DMS 273 (cell line): ENCODE measurements around the gene PRPF18.

ENCODE experiments used
- DNase-seq: peaks from one replicate; lab custom pipeline; 2025; ENCODE audit not compliant: unreplicated experiment; lab: John Stamatoyannopoulos, UW

PRPF18 gene

GRCh38 chr10:13604357-13605040 lies 17.7 kb downstream of the PRPF18 start:
- DNase-seq, result no peak

DNA sequence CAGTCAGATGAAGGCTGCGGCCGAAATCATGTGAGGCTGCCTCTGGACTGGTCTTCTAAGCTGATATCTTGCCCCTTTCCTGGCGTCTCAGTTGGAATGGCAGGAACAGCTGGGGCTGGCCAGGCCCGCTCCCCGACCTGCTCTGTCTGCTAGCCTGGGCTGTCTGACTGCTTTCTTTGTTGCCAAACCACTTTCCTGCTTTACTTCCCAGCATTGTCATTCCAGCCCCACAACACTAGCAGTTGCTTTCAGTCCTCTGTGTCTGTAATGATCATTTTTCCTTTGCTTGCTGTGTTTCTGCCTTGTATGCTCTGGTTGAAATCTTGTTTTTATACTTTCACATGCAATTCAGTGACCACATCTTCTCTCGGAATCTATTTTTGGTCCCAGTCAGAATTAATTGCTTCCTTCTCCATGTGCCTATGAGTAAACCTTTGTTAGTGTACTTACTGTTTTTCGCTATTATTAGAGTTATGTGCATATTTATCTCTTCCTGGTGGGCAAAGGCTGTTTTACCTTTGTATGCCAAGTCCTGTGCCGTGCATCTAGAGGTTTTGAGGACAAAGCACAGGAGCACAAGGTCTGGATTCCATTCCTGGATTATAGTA lies 21.6 kb downstream of the PRPF18 start:
- no peak for DNase-seq

- DNase-seq, result peak; percentile 1
These were observed 26.0 kb downstream of the PRPF18 start for GRCh38 chr10:13612654-13613373.

DNA sequence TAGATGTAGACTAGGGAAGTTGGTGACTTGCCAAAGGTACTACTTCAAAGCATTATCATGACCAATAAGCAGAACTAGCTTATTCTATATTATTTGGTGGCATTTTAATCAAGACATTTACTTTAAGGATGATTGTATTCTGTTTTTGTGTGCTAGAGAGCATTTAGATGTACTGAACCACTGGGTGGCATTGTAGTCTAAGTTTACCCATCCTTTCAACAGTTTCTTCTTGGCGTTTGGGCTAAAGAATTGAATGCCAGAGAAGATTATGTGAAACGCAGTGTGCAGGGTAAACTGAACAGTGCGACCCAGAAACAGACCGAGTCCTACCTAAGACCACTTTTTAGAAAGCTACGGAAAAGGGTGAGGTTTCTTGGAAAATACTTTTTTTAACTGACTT lies 26.8 kb downstream of the PRPF18 start:
- DNase-seq, result peak; percentile 32

DNA sequence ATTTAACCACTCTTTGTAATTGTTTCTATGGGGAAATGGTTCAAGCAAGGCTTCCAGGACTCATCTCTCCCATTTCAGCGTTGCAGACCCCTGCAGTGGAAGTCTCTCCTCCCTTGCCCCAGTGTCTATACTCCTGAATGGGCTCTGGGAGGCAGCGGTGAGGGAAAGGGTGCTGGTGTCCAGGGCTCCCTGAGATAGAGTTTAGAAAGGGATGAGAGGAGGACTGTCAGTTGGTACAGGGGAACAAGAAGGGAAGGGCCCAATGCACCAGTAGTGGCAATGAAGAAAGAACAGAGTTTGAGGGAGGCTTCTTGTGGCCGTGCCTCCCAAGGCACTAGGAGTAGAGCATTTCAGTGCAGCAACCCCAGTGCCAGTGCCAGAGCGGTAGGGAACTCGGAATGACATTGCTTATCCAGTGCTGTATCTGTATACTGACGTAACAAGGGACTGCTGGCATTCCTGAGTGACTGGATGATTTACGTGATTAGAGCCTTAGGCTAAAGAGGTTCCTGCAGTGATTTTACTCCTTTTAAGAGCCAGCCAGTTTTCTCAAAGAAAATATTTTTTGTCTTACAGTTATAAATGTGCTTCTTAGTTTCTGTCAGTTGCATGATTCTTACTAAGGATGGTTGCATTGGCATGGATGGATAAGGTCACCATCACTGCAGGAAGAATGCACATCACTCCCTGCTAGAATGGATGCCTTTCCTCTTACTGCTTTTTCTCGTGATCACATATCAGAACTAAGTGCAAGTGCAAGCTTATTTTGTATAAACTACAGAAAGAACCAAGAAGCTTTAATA lies 28.0 kb downstream of the PRPF18 start:
- no peak for DNase-seq

DNA sequence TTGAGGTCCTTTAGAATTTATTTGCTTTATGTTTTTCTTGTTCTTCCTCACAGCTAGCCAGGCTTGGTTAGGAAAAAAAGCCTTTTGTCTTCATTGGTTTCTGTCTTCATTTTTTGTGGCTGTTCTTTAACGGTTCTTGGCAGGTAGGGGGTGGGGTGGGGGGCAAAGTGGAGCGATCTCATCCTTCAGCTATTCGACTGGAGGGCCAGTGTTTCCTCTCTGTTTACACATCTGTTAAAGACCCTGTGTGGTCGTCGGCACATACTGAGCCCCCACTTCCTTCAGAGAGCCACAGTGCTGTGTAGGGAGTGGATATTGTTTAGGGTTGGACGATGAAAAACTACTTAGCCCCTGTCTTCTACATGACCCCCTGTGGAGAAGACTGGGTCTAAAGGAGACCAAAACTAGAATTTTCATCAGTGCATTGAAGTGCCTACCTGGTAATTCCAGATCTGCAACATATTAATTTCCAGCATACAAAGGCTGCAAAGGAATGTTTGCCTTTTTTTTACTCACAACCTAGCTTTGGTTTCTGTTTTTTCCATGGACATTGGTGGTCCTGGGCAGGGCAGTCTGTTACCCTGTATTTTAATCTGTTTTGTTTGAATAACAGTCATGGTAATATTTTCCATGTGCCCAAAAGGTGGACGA lies 29.0 kb downstream of the PRPF18 start:
- no peak for DNase-seq

- DNase-seq, result no peak
These were observed 30.4 kb downstream of the PRPF18 start for GRCh38 chr10:13617116-13617515.

- DNase-seq, result no peak
These were observed 35.2 kb downstream of the PRPF18 start for GRCh38 chr10:13621931-13622330.

GRCh38 chr10:13624630-13625029 lies 37.9 kb downstream of the PRPF18 start:
- DNase-seq, result no peak

DNA sequence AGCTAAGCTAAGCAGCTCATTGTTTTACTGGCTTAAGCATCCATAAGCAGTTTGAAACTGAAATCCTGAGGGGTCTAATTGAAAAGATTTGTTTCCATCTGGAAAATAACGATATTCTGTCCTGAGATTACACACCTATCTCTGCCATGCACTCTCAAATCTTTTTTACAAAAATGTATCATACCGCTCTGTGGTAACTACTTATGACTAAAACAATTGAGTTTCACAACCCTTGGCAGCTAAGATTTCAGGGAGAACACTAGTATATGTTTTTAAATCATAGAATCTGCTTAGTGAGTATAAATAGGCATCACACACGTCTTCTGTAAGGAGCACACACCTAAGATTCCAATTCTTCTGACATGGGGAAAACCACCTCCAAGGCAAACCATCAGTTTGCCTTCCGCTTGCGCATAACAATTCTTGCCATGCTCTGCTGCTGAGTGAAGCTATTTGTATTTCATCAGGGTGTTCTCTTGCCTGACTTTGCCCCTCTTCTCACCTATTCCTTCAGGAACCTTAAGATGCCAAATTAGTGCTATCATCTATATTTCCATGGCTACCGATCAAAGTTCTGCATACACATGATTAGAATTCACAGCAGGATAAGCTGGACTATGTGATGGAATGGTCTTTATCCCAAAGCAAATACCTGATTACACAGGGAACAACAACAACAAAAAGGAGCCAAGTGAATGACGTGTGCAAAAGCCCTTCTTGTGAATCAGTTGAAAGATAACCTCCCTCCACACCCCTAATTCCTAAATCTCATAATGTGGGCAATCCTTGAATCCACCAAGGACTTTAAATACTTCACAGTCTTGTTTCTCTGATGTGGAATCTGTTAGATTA lies 40.9 kb downstream of the PRPF18 start:
- DNase-seq, result no peak

- no peak for DNase-seq
These were observed 41.9 kb downstream of the PRPF18 start for GRCh38 chr10:13628661-13629060.

GRCh38 chr10:13629116-13629515 lies 42.4 kb downstream of the PRPF18 start:
- DNase-seq, result no peak

DNA sequence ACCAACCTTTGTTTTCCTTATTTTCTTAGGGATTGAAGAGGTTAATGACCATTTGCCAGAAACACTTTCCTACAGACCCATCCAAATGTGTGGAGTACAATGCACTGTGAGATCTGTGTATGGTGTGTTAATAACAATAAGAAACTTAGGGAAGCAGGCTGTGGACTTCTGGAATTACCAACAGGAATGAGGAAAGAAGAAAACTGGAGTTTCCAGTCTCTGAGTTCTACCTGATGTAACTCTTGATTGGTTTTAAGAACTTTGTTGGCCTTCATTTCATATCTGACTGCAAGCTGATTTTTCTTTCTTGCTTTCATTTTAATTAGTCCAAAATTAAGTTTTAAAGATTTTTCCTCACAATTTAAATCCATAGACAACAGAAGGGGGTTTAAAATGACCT lies 43.5 kb downstream of the PRPF18 start:
- DNase-seq, result no peak

DNA sequence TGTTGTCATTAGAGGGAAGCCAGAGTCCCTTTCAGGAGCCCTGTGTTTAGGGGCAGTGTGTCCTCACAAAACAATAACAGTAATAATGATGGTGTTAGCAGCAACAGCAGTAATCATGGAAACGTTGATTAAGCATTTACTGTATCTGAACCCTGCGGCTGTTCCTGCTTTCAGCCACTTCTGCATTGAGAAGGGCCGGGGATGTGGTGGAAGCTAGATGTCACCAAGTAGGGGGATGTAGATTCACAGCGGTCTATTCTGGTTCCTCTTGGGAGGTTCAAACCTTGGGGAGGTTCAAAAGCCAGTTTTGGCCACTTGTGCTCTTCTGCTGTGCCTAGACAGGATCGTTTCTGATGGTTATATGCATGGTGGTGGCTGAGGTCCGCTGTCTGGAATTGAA lies 44.8 kb downstream of the PRPF18 start:
- no peak for DNase-seq

- DNase-seq, result no peak
These were observed 45.7 kb downstream of the PRPF18 start for GRCh38 chr10:13632440-13632839.

GRCh38 chr10:13632884-13633440 lies 46.2 kb downstream of the PRPF18 start:
- no peak for DNase-seq

GRCh38 chr10:13633689-13634088 lies 46.9 kb downstream of the PRPF18 start:
- DNase-seq, result peak; percentile 3

GRCh38 chr10:13634207-13634606 lies 47.4 kb downstream of the PRPF18 start:
- DNase-seq, result no peak

- DNase-seq, result no peak
These were observed 50.0 kb downstream of the PRPF18 start for GRCh38 chr10:13636776-13637175.
